ENCODE measurements around the gene RHEBL1.

The RHEBL1 gene

GRCh38 chr12:49030119-49030518, 39.7 kb downstream of the RHEBL1 start:
- TF ChIP-seq TEAD4 (IDR thresholded peaks at IDR 0.05): no peak
- no peak for TF ChIP-seq EGR1 (IDR thresholded peaks at IDR 0.05)
- TF ChIP-seq YY1 (IDR thresholded peaks at IDR 0.05; ENCODE audit: low read depth): no peak
- TF ChIP-seq MAX (IDR thresholded peaks at IDR 0.05): no peak

- TF ChIP-seq TCF12 (IDR thresholded peaks at IDR 0.05; ENCODE audit: low read depth): no peak
- TF ChIP-seq EGR1 (IDR thresholded peaks at IDR 0.05): no peak
- no peak for TF ChIP-seq FOXM1 (IDR thresholded peaks at IDR 0.05; ENCODE audit: borderline replicate concordance, low read depth)
- no peak for TF ChIP-seq REST (IDR thresholded peaks at IDR 0.05; ENCODE audit: low read depth)
- TF ChIP-seq TAF1 (IDR thresholded peaks at IDR 0.05; ENCODE audit: low read depth): no peak
- TF ChIP-seq TEAD4 (IDR thresholded peaks at IDR 0.05): no peak
- no peak for TF ChIP-seq EP300 (IDR thresholded peaks at IDR 0.05; ENCODE audit: borderline replicate concordance)
- no peak for TF ChIP-seq NFIC (IDR thresholded peaks at IDR 0.05)
- no peak for TF ChIP-seq CREB1 (IDR thresholded peaks at IDR 0.05; ENCODE audit: low read depth)
- no peak for TF ChIP-seq USF1 (IDR thresholded peaks at IDR 0.05)
- TF ChIP-seq CEBPB (IDR thresholded peaks at IDR 0.05): no peak
- no peak for TF ChIP-seq YY1 (IDR thresholded peaks at IDR 0.05; ENCODE audit: low read depth)
- no peak for TF ChIP-seq ZBTB7A (IDR thresholded peaks at IDR 0.05; ENCODE audit: low read depth)
- no peak for TF ChIP-seq RAD21 (IDR thresholded peaks at IDR 0.05; ENCODE audit: low read depth)
- TF ChIP-seq MAX (IDR thresholded peaks at IDR 0.05): no peak
Measured at GRCh38 chr12:49028666-49029275, 41.0 kb downstream of the RHEBL1 start.

- TF ChIP-seq ZBTB7A (IDR thresholded peaks at IDR 0.05; ENCODE audit: low read depth): no peak
- no peak for TF ChIP-seq EP300 (IDR thresholded peaks at IDR 0.05; ENCODE audit: borderline replicate concordance)
- TF ChIP-seq TCF12 (IDR thresholded peaks at IDR 0.05; ENCODE audit: low read depth): no peak
- TF ChIP-seq TAF1 (IDR thresholded peaks at IDR 0.05; ENCODE audit: low read depth): no peak
- TF ChIP-seq CEBPB (IDR thresholded peaks at IDR 0.05): no peak
- TF ChIP-seq NFIC (IDR thresholded peaks at IDR 0.05): no peak
- no peak for TF ChIP-seq EGR1 (IDR thresholded peaks at IDR 0.05)
- no peak for TF ChIP-seq MAX (IDR thresholded peaks at IDR 0.05)
- TF ChIP-seq CREB1 (IDR thresholded peaks at IDR 0.05; ENCODE audit: low read depth): no peak
- TF ChIP-seq RAD21 (IDR thresholded peaks at IDR 0.05; ENCODE audit: low read depth): no peak
- no peak for TF ChIP-seq USF1 (IDR thresholded peaks at IDR 0.05)
- TF ChIP-seq REST (IDR thresholded peaks at IDR 0.05; ENCODE audit: low read depth): no peak
Measured at GRCh38 chr12:49027846-49028555, 41.8 kb downstream of the RHEBL1 start.

- TF ChIP-seq EGR1 (IDR thresholded peaks at IDR 0.05) (no peak), TCF12 (IDR thresholded peaks at IDR 0.05; ENCODE audit: low read depth) (no peak), CEBPB (IDR thresholded peaks at IDR 0.05) (no peak), TEAD4 (IDR thresholded peaks at IDR 0.05) (no peak), YY1 (IDR thresholded peaks at IDR 0.05; ENCODE audit: low read depth) (no peak), REST (IDR thresholded peaks at IDR 0.05; ENCODE audit: low read depth) (no peak), ZBTB7A (IDR thresholded peaks at IDR 0.05; ENCODE audit: low read depth) (no peak), RAD21 (IDR thresholded peaks at IDR 0.05; ENCODE audit: low read depth) (no peak), TAF1 (IDR thresholded peaks at IDR 0.05; ENCODE audit: low read depth) (no peak), MAX (IDR thresholded peaks at IDR 0.05) (no peak), EP300 (IDR thresholded peaks at IDR 0.05; ENCODE audit: borderline replicate concordance) (no peak), CREB1 (IDR thresholded peaks at IDR 0.05; ENCODE audit: low read depth) (no peak), USF1 (IDR thresholded peaks at IDR 0.05) (no peak)
Measured at GRCh38 chr12:49026678-49027480, 42.9 kb downstream of the RHEBL1 start.

Data from Ishikawa (cell line).